ENCODE measurements around the gene KLB.

GRCh38 chr4:39453738-39454137 lies 47.0 kb downstream of the KLB start:
- TF ChIP-seq CTCF (IDR thresholded peaks at IDR 0.05) = no peak
- TF ChIP-seq POLR2A (IDR thresholded peaks at IDR 0.05) = no peak

Data from prostate gland (tissue), 2 donors.